Measurements from ENCODE around the gene PEX12. TPM values are rescaled to one million over a fixed set of nuclear protein-coding genes. Genes with fewer than 3 reads are reported as not detected.

PEX12 gene
- polyA plus RNA-seq, 1 donor (not counting 4 experiments of a cell fraction or from before 2014, with no cell fraction given), result 6.4 TPM

GRCh38 chr17:35545150-35545549 lies 33.2 kb downstream of the PEX12 start:
- no peaks in the 10 kb centered on the region for H4K20me1 ChIP-seq (ENCODE audit: control insufficient read depth, extremely low read depth, insufficient read depth, low read length)
- FAIRE-seq, result no peak
- TF ChIP-seq CTCF (optimal IDR thresholded peaks at IDR 0.05 in 1 of 3, IDR thresholded peaks at IDR 0.05 in 1 of 3, conservative IDR thresholded peaks at IDR 0.05 in 1 of 3; ENCODE audit: extremely low read depth in 1 of 3, insufficient read depth in 2 of 3, low read length in 3 of 3), result no peak
- TF ChIP-seq EZH2 (IDR thresholded peaks at IDR 0.05; ENCODE audit: low read length), result no peak
- H3K4me2 ChIP-seq (ENCODE audit: control insufficient read depth, extremely low read depth, insufficient read depth, low read depth, low read length), result no peak overlapping the region
- no peaks in the 10 kb centered on the region for H3K4me1 ChIP-seq (ENCODE audit: control insufficient read depth, extremely low read depth, insufficient read depth, low read length)
- H3K27ac ChIP-seq (ENCODE audit: control insufficient read depth, insufficient read depth, low read length), result no peak overlapping the region
- no peaks in the 10 kb centered on the region for H3K79me2 ChIP-seq (ENCODE audit: control insufficient read depth, insufficient read depth, low read length)
- no peak for DNase-seq (ENCODE audit: low read depth, low spot score)
- H3K4me3 ChIP-seq (ENCODE audit: control insufficient read depth in 2 of 3, extremely low read depth in 1 of 3, insufficient read depth in 2 of 3, low read depth in 1 of 3, low read length in 3 of 3), result no peak overlapping the region
- no peak overlapping the region for H3K9ac ChIP-seq (ENCODE audit: control insufficient read depth, extremely low read depth, insufficient read depth, low read length)
- no peaks in the 10 kb centered on the region for H3K27me3 ChIP-seq (ENCODE audit: control insufficient read depth, extremely low read depth, insufficient read depth, low read length)
- no peaks in the 10 kb centered on the region for H3K36me3 ChIP-seq (ENCODE audit: control insufficient read depth in 2 of 2, extremely low read depth in 1 of 2, insufficient read depth in 2 of 2, low read length in 2 of 2)
- H3K9me3 ChIP-seq (ENCODE audit: control insufficient read depth, low read depth, low read length), result no peaks in the 10 kb centered on the region
- H2AFZ ChIP-seq (ENCODE audit: control insufficient read depth, low read length), result no peak overlapping the region
- no peaks in the 10 kb centered on the region for H3K9me1 ChIP-seq (ENCODE audit: control insufficient read depth, extremely low read depth, insufficient read depth, low read length)
- dilution Hi-C loops (cut with MboI; ENCODE audit: extremely low pct_ligation_motif_present, low sequenced_read_pairs), result no loop called here

DNA sequence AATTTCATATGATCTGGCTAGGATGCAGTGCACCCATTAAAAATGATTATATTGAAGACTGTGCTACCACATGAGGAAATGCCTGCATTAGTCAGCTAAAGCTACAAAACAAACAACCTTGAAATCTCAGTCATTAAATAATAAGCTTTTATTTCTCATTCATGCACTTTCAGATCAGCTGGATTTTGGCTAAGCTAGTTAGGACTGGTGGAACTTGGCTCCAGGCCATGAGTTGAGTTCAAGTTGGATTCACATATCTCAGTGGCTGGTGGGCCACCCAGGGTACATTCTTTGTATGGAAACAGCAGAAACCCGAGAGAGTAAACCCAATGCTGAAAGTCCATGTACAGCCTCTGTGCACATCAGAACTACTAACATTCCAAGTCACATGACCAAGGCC lies 34.5 kb downstream of the PEX12 start:
- Histone ChIP-seq H4K20me1 (ENCODE audit: control insufficient read depth, extremely low read depth, insufficient read depth, low read length) (no peaks in the 10 kb centered on the region), H3K9ac (ENCODE audit: control insufficient read depth, extremely low read depth, insufficient read depth, low read length) (no peak overlapping the region)
- FAIRE-seq, result no peak

More for the DNA sequence above, 34.5 kb downstream of the PEX12 start:
- H3K4me3 ChIP-seq (ENCODE audit: control insufficient read depth in 2 of 3, extremely low read depth in 1 of 3, insufficient read depth in 2 of 3, low read depth in 1 of 3, low read length in 3 of 3), result no peak overlapping the region
- H3K27ac ChIP-seq (ENCODE audit: control insufficient read depth, insufficient read depth, low read length), result no peak overlapping the region
- no peaks in the 10 kb centered on the region for H3K36me3 ChIP-seq (ENCODE audit: control insufficient read depth in 2 of 2, extremely low read depth in 1 of 2, insufficient read depth in 2 of 2, low read length in 2 of 2)
- H3K9me3 ChIP-seq (ENCODE audit: control insufficient read depth, low read depth, low read length), result no peaks in the 10 kb centered on the region
- H2AFZ ChIP-seq (ENCODE audit: control insufficient read depth, low read length), result no peak overlapping the region
- H3K27me3 ChIP-seq (ENCODE audit: control insufficient read depth, extremely low read depth, insufficient read depth, low read length), result no peaks in the 10 kb centered on the region
- H3K4me2 ChIP-seq (ENCODE audit: control insufficient read depth, extremely low read depth, insufficient read depth, low read depth, low read length), result no peak overlapping the region
- dilution Hi-C loops (cut with MboI; ENCODE audit: extremely low pct_ligation_motif_present, low sequenced_read_pairs), result no loop called here
- H3K79me2 ChIP-seq (ENCODE audit: control insufficient read depth, insufficient read depth, low read length), result no peaks in the 10 kb centered on the region
- TF ChIP-seq CTCF (optimal IDR thresholded peaks at IDR 0.05 in 1 of 3, IDR thresholded peaks at IDR 0.05 in 1 of 3, conservative IDR thresholded peaks at IDR 0.05 in 1 of 3; ENCODE audit: extremely low read depth in 1 of 3, insufficient read depth in 2 of 3, low read length in 3 of 3), result no peak
- TF ChIP-seq EZH2 (IDR thresholded peaks at IDR 0.05; ENCODE audit: low read length), result no peak
- no peaks in the 10 kb centered on the region for H3K4me1 ChIP-seq (ENCODE audit: control insufficient read depth, extremely low read depth, insufficient read depth, low read length)
- H3K9me1 ChIP-seq (ENCODE audit: control insufficient read depth, extremely low read depth, insufficient read depth, low read length), result no peaks in the 10 kb centered on the region
- DNase-seq (ENCODE audit: low read depth, low spot score), result no peak
